Measurements from ENCODE around the gene KCNJ14. TPM values are rescaled to one million over a fixed set of nuclear protein-coding genes. Genes with fewer than 3 reads are reported as not detected.
A peak's percentile ranks its signal among the peaks of the same experiment; 100 is the strongest.

KCNJ14 gene
- total RNA-seq, 1 experiment from 2014 or later: 0.31 TPM

GRCh38 chr19:48444129-48444935, 11.0 kb upstream of the KCNJ14 start:
- no peak for DNase-seq (ENCODE audit: low spot score)
- in situ Hi-C loops (cut with HindIII; ENCODE audit: low sequenced_read_pairs): no loop called here

- DNase-seq (ENCODE audit: low spot score): no peak
- in situ Hi-C loops (cut with HindIII; ENCODE audit: low sequenced_read_pairs): no loop called here
Observed at GRCh38 chr19:48444936-48445200, 10.5 kb upstream of the KCNJ14 start.

GRCh38 chr19:48445256-48445605, 10.1 kb upstream of the KCNJ14 start:
- no peak for DNase-seq (ENCODE audit: low spot score)
- in situ Hi-C loops (cut with HindIII; ENCODE audit: low sequenced_read_pairs): no loop called here

GRCh38 chr19:48445606-48446481, 9.5 kb upstream of the KCNJ14 start, which contains the start of gene GRWD1:
Gene GRWD1 (plus strand): TSS chr19:48445983. CDS start chr19:48446006, 23 bp downstream.
- peak; percentile 98 for DNase-seq (ENCODE audit: low spot score)
- in situ Hi-C loops (cut with HindIII; ENCODE audit: low sequenced_read_pairs): no loop called here

GRCh38 chr19:48446579-48446978, 8.8 kb upstream of the KCNJ14 start:
- in situ Hi-C loops (cut with HindIII; ENCODE audit: low sequenced_read_pairs): no loop called here

GRCh38 chr19:48448563-48448962, 6.8 kb upstream of the KCNJ14 start:
- no peak for DNase-seq (ENCODE audit: low spot score)
- in situ Hi-C loops (cut with HindIII; ENCODE audit: low sequenced_read_pairs): no loop called here

More at GRCh38 chr19:48446579-48446978, 8.8 kb upstream of the KCNJ14 start:
- no peak for DNase-seq (ENCODE audit: low spot score)

GRCh38 chr19:48450441-48450840, 4.9 kb upstream of the KCNJ14 start:
- no peak for DNase-seq (ENCODE audit: low spot score)
- in situ Hi-C loops (cut with HindIII; ENCODE audit: low sequenced_read_pairs): no loop called here

GRCh38 chr19:48450863-48451262, 4.5 kb upstream of the KCNJ14 start:
- no peak for DNase-seq (ENCODE audit: low spot score)
- in situ Hi-C loops (cut with HindIII; ENCODE audit: low sequenced_read_pairs): no loop called here

- in situ Hi-C loops (cut with HindIII; ENCODE audit: low sequenced_read_pairs): no loop called here
- DNase-seq (ENCODE audit: low spot score): no peak
Observed at GRCh38 chr19:48451624-48452023, 3.8 kb upstream of the KCNJ14 start.

- in situ Hi-C loops (cut with HindIII; ENCODE audit: low sequenced_read_pairs): no loop called here
- no peak for DNase-seq (ENCODE audit: low spot score)
Observed at GRCh38 chr19:48452289-48453190, 2.8 kb upstream of the KCNJ14 start.

GRCh38 chr19:48454150-48454730, 1.1 kb upstream of the KCNJ14 start:
- peak; percentile 40 for DNase-seq (ENCODE audit: low spot score)
- in situ Hi-C loops (cut with HindIII; ENCODE audit: low sequenced_read_pairs): no loop called here

GRCh38 chr19:48455908-48456562, 661 bp downstream of the KCNJ14 start:
- in situ Hi-C loops (cut with HindIII; ENCODE audit: low sequenced_read_pairs): no loop called here
- DNase-seq (ENCODE audit: low spot score): no peak

GRCh38 chr19:48456864-48457263, 1.5 kb downstream of the KCNJ14 start:
- DNase-seq (ENCODE audit: low spot score): no peak
- in situ Hi-C loops (cut with HindIII; ENCODE audit: low sequenced_read_pairs): no loop called here

- DNase-seq (ENCODE audit: low spot score): no peak
- in situ Hi-C loops (cut with HindIII; ENCODE audit: low sequenced_read_pairs): no loop called here
Observed at GRCh38 chr19:48458016-48458415, 2.6 kb downstream of the KCNJ14 start.

GRCh38 chr19:48461651-48461981, 6.2 kb downstream of the KCNJ14 start:
- DNase-seq (ENCODE audit: low spot score): no peak
- in situ Hi-C loops (cut with HindIII; ENCODE audit: low sequenced_read_pairs): no loop called here

- in situ Hi-C loops (cut with HindIII; ENCODE audit: low sequenced_read_pairs): no loop called here
- DNase-seq (ENCODE audit: low spot score): no peak
Observed at GRCh38 chr19:48461982-48462655, 6.7 kb downstream of the KCNJ14 start.

GRCh38 chr19:48465215-48465614, 9.8 kb downstream of the KCNJ14 start:
- in situ Hi-C loops (cut with HindIII; ENCODE audit: low sequenced_read_pairs): no loop called here
- DNase-seq (ENCODE audit: low spot score): no peak

GRCh38 chr19:48466561-48467325, 11.4 kb downstream of the KCNJ14 start:
- in situ Hi-C loops (cut with HindIII; ENCODE audit: low sequenced_read_pairs): no loop called here
- DNase-seq (ENCODE audit: low spot score): no peak
